Stimulated activated CD4-positive, alpha-beta T cell treated with anti-CD3 and anti-CD28 coated beads, Interleukin-12 subunit alpha, Interleukin-12 subunit beta, amount 100 ng/mL, for 4 hours (primary cell): ENCODE data around the gene BCAT1.
"Not testable (repeated sequence)": the region's sequence is repeated elsewhere in the genome, so short reads cannot be mapped to it uniquely, and the experiment has no call there.

Experiments
- DNase-seq: peaks from one replicate; pipeline ENCODE4 v3.0.0-alpha.2; 2020

Gene BCAT1

GRCh38 chr12:24948757-24949722 is at the start of gene BCAT1:
BCAT1 (minus strand) TSS chr12:24949101; CDS start chr12:24948932, 169 bp downstream.
- peak; percentile 25 for DNase-seq

GRCh38 chr12:24997970-24998582 is 49.2 kb upstream of the BCAT1 start:
- no peak for DNase-seq

- DNase-seq, result no peak
Measured at GRCh38 chr12:24997496-24997895, 48.6 kb upstream of the BCAT1 start.

GRCh38 chr12:24996820-24997219 is 47.9 kb upstream of the BCAT1 start:
- no peak for DNase-seq

- no peak for DNase-seq
Measured at GRCh38 chr12:24996102-24996797, 47.3 kb upstream of the BCAT1 start.

GRCh38 chr12:24993793-24994192 is 44.9 kb upstream of the BCAT1 start:
- DNase-seq, result no peak

GRCh38 chr12:24991209-24992049 is 42.5 kb upstream of the BCAT1 start:
- DNase-seq, result no peak

GRCh38 chr12:24989216-24989615 is 40.3 kb upstream of the BCAT1 start:
- DNase-seq, result no peak

- DNase-seq, result no peak
Measured at GRCh38 chr12:24982250-24982649, 33.3 kb upstream of the BCAT1 start.

- DNase-seq, result no peak
Measured at GRCh38 chr12:24979976-24980730, 31.3 kb upstream of the BCAT1 start.

- DNase-seq, result no peak
Measured at GRCh38 chr12:24979329-24979728, 30.4 kb upstream of the BCAT1 start.

- no peak for DNase-seq
Measured at GRCh38 chr12:24977711-24978110, 28.8 kb upstream of the BCAT1 start.

GRCh38 chr12:24977060-24977459 is 28.2 kb upstream of the BCAT1 start:
- no peak for DNase-seq

GRCh38 chr12:24975425-24975824 is 26.5 kb upstream of the BCAT1 start:
- no peak for DNase-seq

- DNase-seq, result no peak
Measured at GRCh38 chr12:24974216-24974615, 25.3 kb upstream of the BCAT1 start.

- no peak for DNase-seq
Measured at GRCh38 chr12:24972078-24972477, 23.2 kb upstream of the BCAT1 start.

GRCh38 chr12:24970177-24970576 is 21.3 kb upstream of the BCAT1 start:
- DNase-seq, result no peak

- no peak for DNase-seq
Measured at GRCh38 chr12:24966951-24967564, 18.2 kb upstream of the BCAT1 start.

- no peak for DNase-seq
Measured at GRCh38 chr12:24964342-24964741, 15.4 kb upstream of the BCAT1 start.

GRCh38 chr12:24960222-24960855 is 11.4 kb upstream of the BCAT1 start:
- peak; percentile 40 for DNase-seq

- not testable (repeated sequence) for DNase-seq
Measured at GRCh38 chr12:24956351-24956750, 7.5 kb upstream of the BCAT1 start.
